Endodermal cell (in vitro differentiated cells): ENCODE measurements around the gene KHDC3L. TPM values are rescaled to one million over a fixed set of nuclear protein-coding genes. Genes with fewer than 3 reads are reported as not detected.

Experiments
- DNase-seq: peaks from one replicate; pipeline ENCODE4 v3.0.0-alpha.2; 2017
- H3K27ac ChIP-seq: 2 replicates; pipeline ENCODE4 v1.5.1; 2013; ENCODE audit warnings: mild to moderate bottlenecking, low read depth, low read length, moderate library complexity
- H3K27me3 ChIP-seq: 2 replicates; pipeline ENCODE4 v1.6.1; 2013; ENCODE audit warnings: mild to moderate bottlenecking, low read length, moderate library complexity; ENCODE audit not compliant: insufficient read depth, control insufficient read depth, poor library complexity, severe bottlenecking
- H3K36me3 ChIP-seq: 2 replicates; pipeline ENCODE4 v1.7.0; 2013; ENCODE audit warnings: mild to moderate bottlenecking, low read length, moderate library complexity; ENCODE audit not compliant: control insufficient read depth, insufficient read depth
- H3K4me1 ChIP-seq: one replicate; pipeline ENCODE4 v1.7.0; 2013; ENCODE audit warnings: low read length; ENCODE audit not compliant: control insufficient read depth, insufficient read depth
- H3K4me3 ChIP-seq: 2 replicates; pipeline ENCODE4 v1.5.1; 2013; ENCODE audit warnings: mild to moderate bottlenecking, low read length, moderate library complexity
- H3K9ac ChIP-seq: 2 replicates; pipeline ENCODE4 v1.6.1; 2013; ENCODE audit warnings: mild to moderate bottlenecking, low read length, moderate library complexity; ENCODE audit not compliant: poor library complexity, severe bottlenecking; ENCODE audit errors: extremely low read depth
- H3K9me3 ChIP-seq: 2 replicates; pipeline ENCODE4 v1.6.1; 2013; ENCODE audit warnings: mild to moderate bottlenecking, low read length, moderate library complexity; ENCODE audit not compliant: control insufficient read depth
- H3K27ac Mint-ChIP-seq: 2 replicates; pipeline ENCODE4 v1.8.0; 2020; ENCODE audit warnings: mixed read lengths
- H3K27me3 Mint-ChIP-seq: 2 replicates; pipeline ENCODE4 v1.8.0; 2021; ENCODE audit warnings: mild to moderate bottlenecking, mixed read lengths; ENCODE audit not compliant: insufficient read depth
- H3K36me3 Mint-ChIP-seq: 2 replicates; pipeline ENCODE4 v1.8.0; 2020; ENCODE audit warnings: low read depth, mixed read lengths
- H3K4me1 Mint-ChIP-seq: 2 replicates; pipeline ENCODE4 v1.8.0; 2020; ENCODE audit warnings: mixed read lengths
- H3K4me3 Mint-ChIP-seq: 2 replicates; pipeline ENCODE4 v1.8.0; 2020; ENCODE audit warnings: mild to moderate bottlenecking, moderate library complexity, mixed read lengths
- H3K9me3 Mint-ChIP-seq: 2 replicates; pipeline ENCODE4 v1.8.0; 2020; ENCODE audit warnings: mild to moderate bottlenecking, mixed read lengths
- CTCF ChIP-seq: fragments of 200-600 bp; sonication (generic); conservative IDR thresholded peaks from 2 replicates; pipeline ENCODE4 v1.5.0; 2021; ENCODE audit warnings: antibody characterized with exemption, mild to moderate bottlenecking
- WGBS, 2 experiments: methylation state at CpG; one replicate each; pipeline versions ENCODE4 v1.1.5 to v1.1.7; 2013; ENCODE audit warnings: missing lambda C conversion rate in 2 of 2, mixed read lengths in 1 of 2; ENCODE audit not compliant: insufficient coverage in 1 of 2, insufficient read length in 1 of 2; 5-methylcytosine and 5-hydroxymethylcytosine counted together
- total RNA-seq, 2 donors: library from RNA; stranded (reverse); fragmentation: NEBNext Ultra II Directional in 1 of 2; extraction: Animal tissue kit (Norgen Biotek cat#: 25700) in 1 of 2; gene quantifications; 2 replicates in 1 of 2; 3 replicates in 1 of 2; pipeline ENCODE4 v1.2.1, GENCODE V29; 2021

The KHDC3L gene
- total RNA-seq, 2 donors from 2014 or later, result not detected

GRCh38 chr6:73409395-73409794, 46.9 kb downstream of the KHDC3L start:
- Mint-ChIP-seq H3K4me3 (no peak overlapping the region), H3K4me1 (no peaks in the 10 kb centered on the region), H3K27me3 (no peaks in the 10 kb centered on the region), H3K27ac (no peak overlapping the region), H3K9me3 (no peaks in the 10 kb centered on the region), H3K36me3 (no peaks in the 10 kb centered on the region)
- Histone ChIP-seq H3K4me3 (no peak overlapping the region), H3K27ac (no peak overlapping the region), H3K27me3 (no peaks in the 10 kb centered on the region), H3K4me1 (no peaks in the 10 kb centered on the region), H3K36me3 (no peaks in the 10 kb centered on the region), H3K9me3 (no peaks in the 10 kb centered on the region), H3K9ac (no peak overlapping the region)
- TF ChIP-seq CTCF, result no peak
- WGBS, 2 experiments, result 83 to 91% methylated on average over 1 of the region's 1 CpG
- no peak for DNase-seq

GRCh38 chr6:73413102-73413501, 50.6 kb downstream of the KHDC3L start:
- no peaks in the 10 kb centered on the region for H3K9me3 Mint-ChIP-seq
- H3K9ac ChIP-seq, result no peak overlapping the region
- no peaks in the 10 kb centered on the region for H3K9me3 ChIP-seq
- H3K4me1 Mint-ChIP-seq, result no peaks in the 10 kb centered on the region
- no peaks in the 10 kb centered on the region for H3K36me3 ChIP-seq
- no peak overlapping the region for H3K4me3 ChIP-seq
- TF ChIP-seq CTCF, result no peak
- WGBS, 2 experiments, result 92 to 100% methylated on average over 3 of the region's 3 CpGs
- H3K4me1 ChIP-seq, result no peaks in the 10 kb centered on the region
- no peak overlapping the region for H3K4me3 Mint-ChIP-seq
- no peaks in the 10 kb centered on the region for H3K27me3 Mint-ChIP-seq
- H3K36me3 Mint-ChIP-seq, result no peaks in the 10 kb centered on the region
- no peak for DNase-seq
- H3K27ac Mint-ChIP-seq, result no peak overlapping the region
- H3K27me3 ChIP-seq, result no peaks in the 10 kb centered on the region
- H3K27ac ChIP-seq, result no peak overlapping the region

Other genes starting within 250 kb of the KHDC3L start
- gene KHDC1L, start 137.2 kb upstream of the KHDC3L start, total RNA-seq, result not detected
- 1 to 10 TPM; 5.4 to 7.1 TPM for gene KHDC1, start 99.5 kb upstream of the KHDC3L start, total RNA-seq
- gene DPPA5, start 8.4 kb upstream of the KHDC3L start, total RNA-seq, result not detected
- gene OOEP, start 7.2 kb downstream of the KHDC3L start, total RNA-seq, result not detected
- gene DDX43, start 32.2 kb downstream of the KHDC3L start, total RNA-seq, result not detected
- 1 to 10 TPM; 2.5 to 3.8 TPM for gene CGAS, start 89.6 kb downstream of the KHDC3L start, total RNA-seq
- gene MTO1, start 99.1 kb downstream of the KHDC3L start, total RNA-seq, result 10 to 100 TPM; 21.5 to 26.7 TPM
- gene EEF1A1, start 158.4 kb downstream of the KHDC3L start, total RNA-seq, result over 10,000 TPM in 1 of 2 donors, 1,000 to 10,000 TPM in 1; 8,118 to 11,075 TPM